MM.1S (cell line): ENCODE data around the gene ADAMTSL1.

Experiments
- DNase-seq: peaks from one replicate; pipeline ENCODE4 v3.0.0-alpha.2; 2015
- H2AFZ ChIP-seq: fragments of 300-600 bp; sonication (generic); 2 replicates; pipeline ENCODE4 v1.6.0; 2016; ENCODE audit warnings: antibody characterized with exemption, low read length
- H3F3A ChIP-seq: fragments of 300-600 bp; sonication (generic); 2 replicates; pipeline ENCODE4 v1.6.1; 2016; ENCODE audit warnings: mild to moderate bottlenecking, antibody characterized with exemption, low read length, moderate library complexity, mixed read lengths; ENCODE audit not compliant: insufficient read depth
- H3K27ac ChIP-seq: fragments of 300-600 bp; sonication (generic); 2 replicates; pipeline ENCODE4 v1.5.1; 2016; ENCODE audit warnings: mild to moderate bottlenecking, low read length
- H3K27me3 ChIP-seq: fragments of 300-600 bp; sonication (generic); replicated peaks from 2 replicates; pipeline ENCODE4 v1.6.0; 2016; ENCODE audit warnings: low read length; ENCODE audit not compliant: insufficient read depth
- H3K36me3 ChIP-seq: fragments of 300-600 bp; sonication (generic); replicated peaks from 2 replicates; pipeline ENCODE4 v1.6.1; 2016; ENCODE audit warnings: mild to moderate bottlenecking, low read length, mixed read lengths; ENCODE audit not compliant: insufficient read depth
- H3K4me1 ChIP-seq: fragments of 300-600 bp; sonication (generic); 2 replicates; pipeline ENCODE4 v1.6.1; 2016; ENCODE audit warnings: low read length, mixed read lengths
- H3K4me2 ChIP-seq: fragments of 300-600 bp; sonication (generic); 2 replicates; pipeline ENCODE4 v1.6.0; 2016; ENCODE audit warnings: low read depth, low read length
- H3K4me3 ChIP-seq: fragments of 300-600 bp; sonication (generic); 2 replicates; pipeline ENCODE4 v1.5.1; 2016; ENCODE audit warnings: low read length, mixed read lengths
- H3K79me2 ChIP-seq: fragments of 300-600 bp; sonication (generic); 2 replicates; pipeline ENCODE4 v1.6.1; 2016; ENCODE audit warnings: mixed run types, low read length, mixed read lengths
- H3K9ac ChIP-seq: fragments of 300-600 bp; sonication (generic); 2 replicates; pipeline ENCODE4 v1.6.1; 2016; ENCODE audit warnings: low read length, mixed read lengths
- H3K9me2 ChIP-seq: fragments of 300-600 bp; sonication (generic); replicated peaks from 2 replicates; pipeline ENCODE4 v1.6.1; 2016; ENCODE audit warnings: mild to moderate bottlenecking, low read length, mixed read lengths; ENCODE audit not compliant: insufficient read depth
- H3K9me3 ChIP-seq: fragments of 300-600 bp; sonication (generic); replicated peaks from 2 replicates; pipeline ENCODE4 v1.6.1; 2016; ENCODE audit warnings: mild to moderate bottlenecking, low read length, mixed read lengths; ENCODE audit not compliant: insufficient read depth
- H4K20me1 ChIP-seq: fragments of 300-600 bp; sonication (generic); 2 replicates; pipeline ENCODE4 v1.6.1; 2016; ENCODE audit warnings: mild to moderate bottlenecking, low read length, moderate library complexity, mixed read lengths; ENCODE audit not compliant: insufficient read depth
- CTCF ChIP-seq: fragments of 300-600 bp; sonication (generic); IDR thresholded peaks from 2 replicates; pipeline ENCODE4 v1.5.1; 2016; ENCODE audit warnings: antibody characterized with exemption, low read length, mixed read lengths
- EZH2 ChIP-seq: fragments of 300-600 bp; sonication (generic); optimal IDR thresholded peaks from 2 replicates; pipeline ENCODE3; 2017; ENCODE audit warnings: low read depth, mild to moderate bottlenecking, antibody characterized with exemption, low read length, mixed read lengths
- EZH2phosphoT487 ChIP-seq: fragments of 300-600 bp; sonication (generic); IDR thresholded peaks from 2 replicates; pipeline ENCODE4 v1.6.1; 2018; ENCODE audit warnings: antibody characterized with exemption, low read length

The ADAMTSL1 gene

GRCh38 chr9:18941060-18941740 is 467.2 kb downstream of the ADAMTSL1 start:
- Histone ChIP-seq H3K9me3 (no peaks in the 10 kb centered on the region), H3K36me3 (no peaks in the 10 kb centered on the region), H4K20me1 (no peaks in the 10 kb centered on the region), H3K4me1 (no peaks in the 10 kb centered on the region), H3K4me3 (no peak overlapping the region), H3K79me2 (no peaks in the 10 kb centered on the region), H2AFZ (no peak overlapping the region), H3K27ac (no peak overlapping the region), H3F3A (no peaks in the 10 kb centered on the region), H3K27me3 (no peaks in the 10 kb centered on the region), H3K4me2 (no peak overlapping the region), H3K9ac (no peak overlapping the region), H3K9me2 (no peaks in the 10 kb centered on the region)
- TF ChIP-seq EZH2, result no peak
- no peak for TF ChIP-seq EZH2phosphoT487
- no peak for TF ChIP-seq CTCF
- DNase-seq, result no peak

DNA sequence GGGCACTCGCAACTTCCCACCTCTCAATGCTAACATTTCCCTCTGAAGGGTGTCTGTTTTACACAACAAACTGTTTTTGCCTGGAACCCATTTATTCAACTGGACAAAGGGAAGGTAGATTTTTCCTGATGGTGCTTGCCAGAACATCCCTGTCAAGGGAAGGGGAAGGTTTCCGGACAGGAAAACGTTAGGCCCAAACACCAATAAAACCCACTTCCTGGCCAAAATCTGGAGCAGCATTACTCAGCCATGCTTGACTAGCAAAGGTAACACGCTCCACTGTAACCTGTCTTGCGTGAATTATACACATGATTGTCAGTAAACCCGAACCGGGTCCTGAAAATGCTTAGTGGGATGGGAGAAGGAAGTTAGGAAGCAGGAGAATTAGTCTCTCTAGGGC is 468.8 kb downstream of the ADAMTSL1 start:
- no peak for DNase-seq
- Histone ChIP-seq H4K20me1 (no peaks in the 10 kb centered on the region), H3K9me3 (no peaks in the 10 kb centered on the region), H2AFZ (no peak overlapping the region), H3K9me2 (no peaks in the 10 kb centered on the region), H3K4me3 (no peak overlapping the region), H3K4me1 (no peaks in the 10 kb centered on the region), H3K36me3 (no peaks in the 10 kb centered on the region), H3K4me2 (no peak overlapping the region), H3K27me3 (no peaks in the 10 kb centered on the region), H3K79me2 (no peaks in the 10 kb centered on the region), H3F3A (no peaks in the 10 kb centered on the region), H3K9ac (no peak overlapping the region), H3K27ac (no peak overlapping the region)
- TF ChIP-seq EZH2 (no peak), EZH2phosphoT487 (no peak), CTCF (no peak)

DNA sequence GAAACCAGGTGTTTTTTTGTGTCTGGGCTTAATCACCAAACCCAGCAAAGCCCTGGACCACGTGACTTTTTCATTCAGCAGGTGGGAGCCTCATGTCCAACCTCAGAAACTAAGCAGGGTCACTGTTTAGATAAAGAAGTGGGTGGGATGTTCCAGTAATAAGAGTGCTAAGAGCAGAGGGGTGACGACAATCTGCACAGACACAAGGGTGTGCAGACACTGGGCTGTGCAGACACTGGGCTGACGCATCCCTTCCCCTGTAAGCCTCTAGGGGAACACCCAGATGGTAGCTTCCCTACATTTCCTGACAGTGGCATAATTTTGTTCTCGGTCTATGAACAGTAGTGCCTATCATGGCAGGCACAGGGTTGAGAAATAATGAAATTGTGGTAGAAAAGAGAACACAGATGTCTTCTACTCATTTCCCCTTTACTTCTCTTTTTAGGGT is 474.0 kb downstream of the ADAMTSL1 start:
- H3K9me3 ChIP-seq, result no peaks in the 10 kb centered on the region
- no peak for TF ChIP-seq EZH2phosphoT487
- TF ChIP-seq EZH2, result no peak
- no peak for TF ChIP-seq CTCF
- H2AFZ ChIP-seq, result no peak overlapping the region
- H3K4me3 ChIP-seq, result no peak overlapping the region
- no peak overlapping the region for H3K4me2 ChIP-seq
- no peak overlapping the region for H3K27ac ChIP-seq
- no peaks in the 10 kb centered on the region for H3K79me2 ChIP-seq
- no peak for DNase-seq
- no peaks in the 10 kb centered on the region for H3K4me1 ChIP-seq
- H3K36me3 ChIP-seq, result no peaks in the 10 kb centered on the region
- no peaks in the 10 kb centered on the region for H4K20me1 ChIP-seq
- H3K9ac ChIP-seq, result no peak overlapping the region
- H3F3A ChIP-seq, result no peaks in the 10 kb centered on the region
- H3K9me2 ChIP-seq, result no peaks in the 10 kb centered on the region
- no peaks in the 10 kb centered on the region for H3K27me3 ChIP-seq
